MM.1S (cell line): ENCODE results near the gene NPY4R2.
"Not testable (repeated sequence)": the region's sequence is repeated elsewhere in the genome, so short reads cannot be mapped to it uniquely, and the experiment has no call there.

Source experiments
- DNase-seq: peaks from one replicate; pipeline ENCODE4 v3.0.0-alpha.2; 2015
- H2AFZ ChIP-seq: fragments of 300-600 bp; sonication (generic); 2 replicates; pipeline ENCODE4 v1.6.0; 2016; ENCODE audit warnings: antibody characterized with exemption, low read length
- H3F3A ChIP-seq: fragments of 300-600 bp; sonication (generic); 2 replicates; pipeline ENCODE4 v1.6.1; 2016; ENCODE audit warnings: mild to moderate bottlenecking, antibody characterized with exemption, low read length, moderate library complexity, mixed read lengths; ENCODE audit not compliant: insufficient read depth
- H3K27ac ChIP-seq: fragments of 300-600 bp; sonication (generic); 2 replicates; pipeline ENCODE4 v1.5.1; 2016; ENCODE audit warnings: mild to moderate bottlenecking, low read length
- H3K27me3 ChIP-seq: fragments of 300-600 bp; sonication (generic); replicated peaks from 2 replicates; pipeline ENCODE4 v1.6.0; 2016; ENCODE audit warnings: low read length; ENCODE audit not compliant: insufficient read depth
- H3K36me3 ChIP-seq: fragments of 300-600 bp; sonication (generic); replicated peaks from 2 replicates; pipeline ENCODE4 v1.6.1; 2016; ENCODE audit warnings: mild to moderate bottlenecking, low read length, mixed read lengths; ENCODE audit not compliant: insufficient read depth
- H3K4me1 ChIP-seq: fragments of 300-600 bp; sonication (generic); 2 replicates; pipeline ENCODE4 v1.6.1; 2016; ENCODE audit warnings: low read length, mixed read lengths
- H3K4me2 ChIP-seq: fragments of 300-600 bp; sonication (generic); 2 replicates; pipeline ENCODE4 v1.6.0; 2016; ENCODE audit warnings: low read depth, low read length
- H3K4me3 ChIP-seq: fragments of 300-600 bp; sonication (generic); 2 replicates; pipeline ENCODE4 v1.5.1; 2016; ENCODE audit warnings: low read length, mixed read lengths
- H3K79me2 ChIP-seq: fragments of 300-600 bp; sonication (generic); 2 replicates; pipeline ENCODE4 v1.6.1; 2016; ENCODE audit warnings: mixed run types, low read length, mixed read lengths
- H3K9ac ChIP-seq: fragments of 300-600 bp; sonication (generic); 2 replicates; pipeline ENCODE4 v1.6.1; 2016; ENCODE audit warnings: low read length, mixed read lengths
- H3K9me2 ChIP-seq: fragments of 300-600 bp; sonication (generic); replicated peaks from 2 replicates; pipeline ENCODE4 v1.6.1; 2016; ENCODE audit warnings: mild to moderate bottlenecking, low read length, mixed read lengths; ENCODE audit not compliant: insufficient read depth
- H3K9me3 ChIP-seq: fragments of 300-600 bp; sonication (generic); replicated peaks from 2 replicates; pipeline ENCODE4 v1.6.1; 2016; ENCODE audit warnings: mild to moderate bottlenecking, low read length, mixed read lengths; ENCODE audit not compliant: insufficient read depth
- H4K20me1 ChIP-seq: fragments of 300-600 bp; sonication (generic); 2 replicates; pipeline ENCODE4 v1.6.1; 2016; ENCODE audit warnings: mild to moderate bottlenecking, low read length, moderate library complexity, mixed read lengths; ENCODE audit not compliant: insufficient read depth

Gene NPY4R2

GRCh38 chr10:47960699-47961098 lies 42.2 kb downstream of the NPY4R2 start:
- H3K79me2 ChIP-seq, H3K9ac ChIP-seq, H3K4me1 ChIP-seq, H3K27me3 ChIP-seq, H4K20me1 ChIP-seq, H3K4me2 ChIP-seq, H2AFZ ChIP-seq, H3K9me2 ChIP-seq, H3K9me3 ChIP-seq, H3K36me3 ChIP-seq, H3K27ac ChIP-seq, H3F3A ChIP-seq, H3K4me3 ChIP-seq, DNase-seq: not testable (repeated sequence)

GRCh38 chr10:47962785-47963184 lies 44.3 kb downstream of the NPY4R2 start:
- H3K4me1 ChIP-seq, H3K36me3 ChIP-seq, H4K20me1 ChIP-seq, H3K4me3 ChIP-seq, H3K27ac ChIP-seq, H3K9me3 ChIP-seq, H2AFZ ChIP-seq, H3K4me2 ChIP-seq, H3K9me2 ChIP-seq, H3F3A ChIP-seq, H3K27me3 ChIP-seq, DNase-seq, H3K79me2 ChIP-seq, H3K9ac ChIP-seq: not testable (repeated sequence)

GRCh38 chr10:47964280-47965063 lies 46.0 kb downstream of the NPY4R2 start:
- not testable (repeated sequence) for H3K79me2 ChIP-seq, H3K27me3 ChIP-seq, H3K4me2 ChIP-seq, H2AFZ ChIP-seq, H4K20me1 ChIP-seq, H3K36me3 ChIP-seq, H3K27ac ChIP-seq, H3K9ac ChIP-seq, H3K9me3 ChIP-seq, DNase-seq, H3K9me2 ChIP-seq, H3K4me3 ChIP-seq, H3K4me1 ChIP-seq, H3F3A ChIP-seq

- not testable (repeated sequence) for H3K79me2 ChIP-seq, H3F3A ChIP-seq, H3K27ac ChIP-seq, H3K9ac ChIP-seq, H3K9me2 ChIP-seq, DNase-seq, H3K4me1 ChIP-seq, H3K27me3 ChIP-seq, H2AFZ ChIP-seq, H3K4me2 ChIP-seq, H4K20me1 ChIP-seq, H3K36me3 ChIP-seq, H3K4me3 ChIP-seq, H3K9me3 ChIP-seq
Measured at GRCh38 chr10:47968988-47969387, 50.5 kb downstream of the NPY4R2 start.

- not testable (repeated sequence) for H3K27ac ChIP-seq, H3K9me3 ChIP-seq, H3K36me3 ChIP-seq, H4K20me1 ChIP-seq, H3K4me1 ChIP-seq, H3K9me2 ChIP-seq, H3K9ac ChIP-seq, H3K4me2 ChIP-seq, H3K27me3 ChIP-seq, H3K4me3 ChIP-seq, H3F3A ChIP-seq, H3K79me2 ChIP-seq, H2AFZ ChIP-seq, DNase-seq
Measured at GRCh38 chr10:47970047-47970446, 51.6 kb downstream of the NPY4R2 start.

GRCh38 chr10:47971598-47971997 lies 53.1 kb downstream of the NPY4R2 start:
- H3K9me2 ChIP-seq, H3K9ac ChIP-seq, H3K4me2 ChIP-seq, H2AFZ ChIP-seq, H3K36me3 ChIP-seq, H3F3A ChIP-seq, H3K9me3 ChIP-seq, H3K4me1 ChIP-seq, DNase-seq, H3K27me3 ChIP-seq, H3K79me2 ChIP-seq, H3K27ac ChIP-seq, H4K20me1 ChIP-seq, H3K4me3 ChIP-seq: not testable (repeated sequence)

- H3K36me3 ChIP-seq, H3K9me3 ChIP-seq, H3K79me2 ChIP-seq, DNase-seq, H2AFZ ChIP-seq, H3K27me3 ChIP-seq, H3K4me1 ChIP-seq, H3K9me2 ChIP-seq, H3K4me3 ChIP-seq, H3K4me2 ChIP-seq, H3F3A ChIP-seq, H3K9ac ChIP-seq, H3K27ac ChIP-seq, H4K20me1 ChIP-seq: not testable (repeated sequence)
Measured at GRCh38 chr10:47972077-47972476, 53.6 kb downstream of the NPY4R2 start.
